HG02885 (cell line): ENCODE results near the gene PTPRR.

Experiments
- ATAC-seq: cut with Tn5 transposase; IDR thresholded peaks from one replicate; pipeline ENCODE4 v1.9.1; 2021; ENCODE audit warnings: mild to moderate bottlenecking; ENCODE audit not compliant: unreplicated experiment, poor library complexity

The PTPRR gene

DNA sequence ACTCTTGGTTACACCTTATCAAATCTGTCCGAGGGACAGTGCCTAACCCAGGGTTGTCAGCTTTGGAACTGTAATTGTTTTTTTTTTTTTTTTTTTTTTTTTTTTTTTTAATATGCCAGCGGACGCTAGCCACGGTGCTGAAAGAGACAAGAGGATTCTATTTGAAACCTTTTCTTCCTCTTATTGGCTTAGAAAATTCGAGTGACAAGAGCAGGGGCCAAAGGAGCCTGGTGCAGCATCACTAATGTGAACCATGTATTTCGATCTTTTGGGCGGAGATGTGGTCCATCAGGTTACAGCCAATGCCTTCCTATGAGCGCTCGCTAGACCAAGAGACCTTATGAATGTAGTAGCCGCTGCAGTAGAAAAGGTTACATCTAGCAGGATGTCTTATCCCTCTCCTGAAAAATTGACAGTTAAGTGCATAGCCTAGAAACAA lies 922 bp downstream of the PTPRR start:
- ATAC-seq = no peak

DNA sequence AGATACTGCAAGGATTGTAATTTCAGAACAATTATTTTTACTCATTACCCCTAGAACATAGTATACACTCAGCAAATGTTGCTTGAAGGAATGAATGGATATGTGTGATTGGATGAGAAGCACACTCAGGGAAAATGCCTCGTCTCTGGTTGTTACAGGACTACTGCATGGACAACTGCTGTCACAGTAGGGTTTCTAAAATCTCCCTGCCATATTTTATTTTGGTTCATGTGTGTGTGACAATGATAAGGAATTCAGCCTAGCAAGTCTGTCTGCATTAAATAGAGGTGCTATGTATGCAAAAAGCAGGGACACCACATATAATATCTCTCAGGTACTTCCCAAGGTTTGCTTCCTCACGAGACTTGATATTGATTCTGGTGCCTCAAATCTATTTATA lies 1.4 kb downstream of the PTPRR start:
- no peak for ATAC-seq

DNA sequence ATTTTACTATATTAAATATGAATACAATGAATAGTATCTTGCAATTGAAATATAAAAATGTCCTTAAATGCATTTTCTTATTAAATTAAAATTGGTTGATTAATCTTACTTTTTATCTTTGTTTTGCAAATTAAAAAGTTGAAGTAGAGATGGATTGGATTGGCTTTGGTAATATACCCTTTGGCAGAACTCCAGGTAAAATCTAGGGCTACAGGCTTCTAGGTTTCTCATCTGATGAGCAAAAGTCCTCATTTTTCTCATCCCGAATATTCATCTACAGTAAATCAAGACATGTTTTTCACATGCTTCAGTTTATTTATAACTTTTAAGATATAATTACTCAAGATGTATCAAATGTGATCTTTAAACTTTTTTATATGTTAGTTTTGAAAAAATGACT lies 2.2 kb downstream of the PTPRR start:
- ATAC-seq = no peak

DNA sequence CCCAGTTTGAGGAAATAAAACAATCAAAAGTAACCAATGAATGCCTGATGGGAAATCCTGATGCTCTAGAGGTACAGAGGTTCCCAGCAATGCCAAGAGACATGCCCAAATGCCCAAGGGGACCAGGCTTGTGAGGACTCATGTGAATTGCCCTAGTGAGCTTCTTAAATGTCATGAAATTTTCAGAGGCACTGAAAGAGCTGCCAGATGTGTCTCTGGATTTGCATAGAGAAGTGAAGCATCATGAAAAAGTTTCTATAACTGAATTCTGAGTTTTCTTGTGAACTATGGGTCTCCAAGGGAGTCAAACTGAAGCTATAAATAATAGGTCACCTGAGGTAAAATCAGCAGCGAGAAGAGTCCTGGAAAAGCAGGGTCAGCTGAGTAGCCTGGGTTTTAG lies 9.9 kb downstream of the PTPRR start:
- ATAC-seq = no peak

DNA sequence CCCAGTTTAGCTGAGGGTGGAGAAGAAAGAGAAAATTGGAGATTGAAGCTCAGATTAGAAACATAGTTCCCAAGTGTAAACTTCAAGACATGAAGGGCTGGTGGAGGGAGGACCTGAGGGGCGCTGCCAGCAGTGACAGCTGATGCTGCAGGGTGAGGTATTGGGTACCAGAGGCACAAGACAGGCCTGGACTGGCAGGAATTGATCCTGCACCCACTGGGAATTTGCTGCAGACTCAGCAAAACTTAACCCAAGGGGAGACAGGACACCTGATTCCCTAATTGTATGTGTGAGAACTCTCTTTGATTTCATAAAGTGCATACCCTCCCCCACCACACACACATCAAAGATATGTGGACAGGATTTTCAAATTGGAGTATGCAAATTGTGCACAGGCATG lies 11.6 kb downstream of the PTPRR start:
- no peak for ATAC-seq

DNA sequence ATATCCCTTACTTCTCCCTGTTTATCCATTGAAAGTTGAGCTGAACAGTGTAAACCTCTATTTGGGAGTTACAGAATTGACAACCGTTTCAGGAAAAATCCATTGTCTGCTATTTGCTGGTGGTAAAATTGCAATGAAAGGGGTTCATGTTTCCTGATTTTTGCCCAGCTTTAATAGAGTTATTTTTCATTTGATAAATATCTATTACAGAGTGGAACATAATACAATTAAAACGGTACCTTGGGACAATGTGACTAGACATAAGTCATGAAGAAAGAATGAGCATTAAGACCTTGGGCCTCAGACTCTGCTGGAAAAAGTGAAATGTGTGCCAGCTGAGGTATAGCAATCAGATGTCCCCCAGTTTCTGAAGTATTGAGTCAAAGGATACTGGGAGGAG lies 13.1 kb downstream of the PTPRR start:
- ATAC-seq = no peak

DNA sequence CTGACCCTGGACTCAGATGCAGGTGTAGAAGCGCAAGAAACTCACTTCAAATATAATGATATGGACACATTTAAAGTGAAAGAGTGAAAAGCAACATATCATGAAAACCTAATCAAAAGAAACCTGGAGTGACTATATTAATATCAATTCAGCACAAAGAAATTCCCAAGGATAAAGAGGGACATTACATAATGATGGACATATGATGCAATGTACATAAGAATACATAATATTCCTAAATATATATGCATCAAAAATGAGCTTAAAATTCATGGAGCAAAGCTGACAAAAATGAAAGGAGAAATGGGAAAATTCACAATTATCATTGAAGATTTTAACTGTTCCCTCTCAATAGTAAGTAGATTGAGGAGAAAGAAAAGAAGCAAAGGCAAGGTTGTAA lies 24.6 kb downstream of the PTPRR start:
- no peak for ATAC-seq

DNA sequence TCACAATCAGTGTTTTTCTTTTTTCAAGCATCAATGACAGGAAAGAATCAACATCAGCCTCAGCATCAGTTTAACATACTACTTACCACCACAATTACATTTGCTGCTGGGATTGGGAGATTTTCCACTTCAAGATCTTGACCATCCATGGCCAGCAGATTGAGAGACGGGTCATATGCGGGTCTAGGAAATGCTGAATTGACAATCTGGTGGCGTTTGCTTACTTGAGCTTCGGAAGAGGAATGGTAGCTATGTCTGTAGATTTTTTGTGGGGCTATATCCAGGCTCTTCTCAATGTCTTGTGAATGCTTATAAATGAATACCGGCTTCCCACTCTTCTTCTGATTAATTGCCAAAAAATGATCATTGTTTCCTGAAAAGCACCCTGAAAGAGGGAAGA lies 27.9 kb downstream of the PTPRR start:
- ATAC-seq = no peak

DNA sequence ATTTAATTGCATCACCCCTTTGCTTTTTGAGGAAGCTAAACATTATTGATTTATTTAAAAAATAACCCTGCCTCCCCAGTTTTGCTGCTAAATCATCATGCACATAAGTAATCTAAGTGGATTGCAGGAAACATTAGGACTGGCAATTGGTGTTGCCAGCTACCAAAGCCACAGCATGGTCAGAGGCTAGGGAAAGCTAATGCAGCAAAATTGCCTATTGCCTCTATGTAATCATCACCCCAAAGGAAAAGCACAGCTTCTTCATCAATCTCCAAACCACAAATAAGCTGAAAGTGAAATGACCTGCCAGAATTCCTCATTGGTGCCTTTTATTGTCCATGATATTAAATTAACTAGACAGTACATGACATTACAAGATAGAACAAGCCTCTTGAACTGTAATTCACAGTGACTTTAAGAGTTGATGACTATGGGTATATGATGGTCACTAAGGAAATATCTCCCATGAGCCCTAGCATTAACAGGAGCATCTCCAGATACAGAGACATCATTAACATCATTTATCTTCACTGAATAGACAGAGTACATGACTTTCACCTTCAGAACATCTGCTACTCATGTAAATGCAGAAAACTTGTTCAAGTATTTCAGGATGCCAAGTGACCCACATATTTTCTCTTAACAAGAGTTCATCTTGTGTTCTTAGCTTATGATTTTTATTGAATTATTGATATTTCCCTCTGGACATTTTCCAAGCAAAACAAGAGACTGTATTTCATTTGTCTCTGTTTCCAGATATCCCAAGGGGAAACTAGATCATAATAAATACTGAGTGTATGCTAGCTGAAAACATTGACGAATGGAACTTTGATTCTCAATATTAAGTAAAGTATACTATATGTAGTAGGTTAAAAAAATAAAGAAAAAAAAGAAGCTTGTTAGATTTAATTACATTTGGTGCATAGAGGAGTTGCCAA lies 29.4 kb downstream of the PTPRR start:
- ATAC-seq = no peak

DNA sequence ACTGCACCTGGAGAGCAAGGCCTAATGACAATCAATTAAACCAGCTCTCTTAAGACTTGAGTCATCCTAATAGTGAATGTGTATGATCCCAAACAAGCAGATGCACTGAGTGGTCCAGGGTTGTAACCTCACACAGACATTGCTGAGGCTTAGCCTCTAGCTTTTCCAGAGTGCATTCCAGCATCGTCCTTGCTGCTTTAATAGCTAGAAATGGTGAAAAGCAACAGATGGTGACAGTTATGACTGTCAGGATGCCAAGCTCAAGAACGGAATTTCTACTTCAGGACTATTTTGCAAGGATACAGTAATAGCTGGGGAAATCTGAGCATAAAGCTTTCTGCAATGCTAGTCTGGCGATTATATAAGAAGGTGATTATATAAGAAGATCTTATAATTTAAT lies 34.6 kb downstream of the PTPRR start:
- no peak for ATAC-seq

DNA sequence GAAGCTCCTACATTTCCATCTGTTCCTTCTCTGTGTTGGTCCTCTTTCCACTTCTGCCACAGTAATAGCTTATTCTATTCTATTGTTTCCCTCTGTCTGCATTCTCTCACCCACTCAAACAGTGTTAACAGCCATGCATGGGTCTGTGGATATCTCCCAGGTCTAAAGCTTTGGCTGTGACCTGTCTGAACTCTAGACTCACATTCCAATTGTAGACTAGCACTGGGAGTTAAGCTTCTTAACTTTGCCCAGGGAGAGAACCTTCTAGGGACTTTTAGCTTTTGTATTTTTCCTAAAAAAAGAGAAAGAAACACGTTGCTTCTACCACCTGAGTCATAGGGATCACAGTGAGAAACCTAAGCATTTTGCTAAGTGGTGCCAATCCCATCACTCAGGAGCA lies 36.7 kb downstream of the PTPRR start:
- ATAC-seq = no peak

DNA sequence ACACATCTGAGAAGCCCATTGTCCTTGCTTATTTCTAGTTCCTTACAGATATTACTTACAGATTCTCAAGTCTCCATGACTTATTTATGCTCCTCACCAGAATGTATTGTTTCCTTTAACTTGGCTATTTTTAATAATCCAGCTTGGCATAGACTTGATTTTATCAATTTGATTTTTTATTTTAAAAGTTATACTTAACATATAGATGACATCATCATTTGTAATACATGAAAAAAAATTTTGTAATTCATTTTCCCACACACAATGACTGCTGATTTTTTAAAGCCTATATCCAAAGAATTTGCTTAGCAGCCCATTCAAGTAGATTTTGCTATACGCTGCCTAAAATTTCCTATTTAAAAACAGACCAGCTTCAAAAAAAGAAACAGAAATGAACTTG lies 39.8 kb downstream of the PTPRR start:
- no peak for ATAC-seq

DNA sequence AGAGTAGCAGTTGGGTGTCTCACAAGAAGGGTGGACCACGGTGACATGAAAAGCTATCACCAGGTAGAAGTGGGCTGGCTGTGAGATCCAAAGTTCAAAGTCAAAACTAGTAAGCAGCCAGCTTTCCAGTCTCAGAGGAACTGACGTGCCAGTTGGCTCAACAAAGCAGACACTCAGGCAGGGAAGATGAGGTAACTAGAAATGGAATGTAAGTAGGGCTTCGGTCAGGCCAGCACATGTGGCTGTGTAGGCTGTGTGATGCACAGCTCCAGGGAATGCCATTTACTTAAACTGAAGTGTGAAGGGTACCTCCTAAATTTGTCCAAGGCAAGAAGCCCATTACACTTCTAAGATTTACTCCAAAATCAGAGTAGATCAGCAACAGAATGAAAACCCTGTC lies 43.6 kb downstream of the PTPRR start:
- ATAC-seq = no peak

DNA sequence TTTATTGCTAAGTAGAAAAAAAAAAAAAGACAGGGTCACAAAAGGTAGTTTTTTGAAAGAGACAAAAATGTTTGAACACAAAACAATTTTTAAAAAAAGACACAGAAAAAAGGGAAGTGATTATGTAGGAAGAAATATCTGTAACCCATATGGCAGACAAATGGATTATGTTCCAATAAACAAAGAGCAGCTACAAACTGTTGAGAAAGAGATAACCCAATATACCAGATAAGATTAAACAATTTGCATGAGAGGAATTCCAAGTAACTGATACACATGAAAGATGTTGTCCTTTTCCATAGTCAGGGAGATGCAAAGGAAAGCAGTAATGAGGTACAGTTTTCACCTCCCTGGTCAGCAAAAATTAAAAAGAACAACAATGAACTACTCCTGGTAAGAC lies 44.9 kb downstream of the PTPRR start:
- ATAC-seq = no peak

DNA sequence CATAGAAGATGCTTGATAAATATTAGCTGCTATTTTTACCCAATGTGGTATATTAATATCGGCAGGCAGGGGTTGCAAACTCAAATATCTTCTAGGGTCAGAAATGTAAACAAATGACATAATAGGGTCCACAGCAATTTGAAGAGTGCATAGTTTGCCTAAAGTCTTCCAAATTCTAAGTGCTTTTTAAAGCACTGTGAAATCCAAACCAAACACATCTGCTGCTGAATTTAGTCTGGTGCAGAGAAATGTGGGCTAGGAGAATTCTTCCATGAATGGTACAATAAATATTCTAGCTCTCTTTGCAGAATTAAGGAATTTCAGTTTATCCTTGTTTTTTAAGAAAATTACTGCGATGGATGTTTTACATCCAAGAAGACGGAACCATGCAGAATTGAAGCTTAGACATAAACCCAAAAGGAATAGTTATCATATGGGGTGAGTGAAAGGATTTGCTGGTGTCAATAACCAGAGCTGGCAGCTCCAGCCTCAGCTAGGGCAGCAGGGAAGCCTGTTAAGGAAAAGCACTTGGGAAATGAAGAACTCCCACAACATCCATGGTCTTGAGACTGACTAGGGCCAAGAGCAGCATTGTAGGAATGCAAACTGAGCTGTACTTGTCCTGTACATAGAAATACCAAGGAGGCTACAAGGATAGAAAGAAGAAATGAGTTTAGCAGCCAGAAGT lies 65.5 kb downstream of the PTPRR start:
- no peak for ATAC-seq

DNA sequence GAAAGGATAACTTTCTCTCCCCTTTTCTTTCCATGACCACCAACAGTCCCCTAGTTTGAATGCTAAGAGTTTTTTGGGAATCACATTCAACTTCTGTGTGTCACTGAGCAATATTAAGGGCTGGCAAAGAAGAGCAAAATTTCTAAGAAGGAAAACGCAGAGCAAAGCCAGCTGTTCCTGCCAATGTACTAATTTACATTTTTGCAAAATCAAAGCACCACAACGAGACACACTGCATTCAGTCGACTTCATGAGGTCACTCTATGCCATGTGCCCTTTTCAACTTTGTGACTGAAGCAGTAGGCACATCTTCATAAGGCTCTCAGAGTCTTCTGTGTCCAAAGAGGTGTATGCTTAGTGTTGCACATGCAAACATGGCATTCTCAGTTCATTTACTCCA lies 66.4 kb downstream of the PTPRR start:
- no peak for ATAC-seq

DNA sequence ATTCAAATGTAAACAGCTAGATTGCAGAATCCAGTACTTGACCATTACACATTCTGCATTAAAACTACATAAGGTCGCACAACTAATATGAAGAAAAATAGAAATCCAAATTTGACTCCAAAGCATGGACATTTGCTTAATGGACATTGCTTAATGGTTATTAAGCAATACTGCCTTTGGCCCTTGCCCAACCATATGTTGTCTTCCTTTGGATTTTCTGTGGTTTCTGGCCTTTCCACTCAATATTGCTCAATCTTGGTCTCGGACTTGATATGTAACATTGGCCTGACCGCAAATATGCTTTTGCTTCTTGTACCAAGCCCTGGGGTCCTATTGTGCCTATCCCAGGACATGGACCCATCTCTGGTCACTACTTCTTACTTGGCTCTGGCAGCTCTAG lies 67.2 kb downstream of the PTPRR start:
- ATAC-seq = no peak

DNA sequence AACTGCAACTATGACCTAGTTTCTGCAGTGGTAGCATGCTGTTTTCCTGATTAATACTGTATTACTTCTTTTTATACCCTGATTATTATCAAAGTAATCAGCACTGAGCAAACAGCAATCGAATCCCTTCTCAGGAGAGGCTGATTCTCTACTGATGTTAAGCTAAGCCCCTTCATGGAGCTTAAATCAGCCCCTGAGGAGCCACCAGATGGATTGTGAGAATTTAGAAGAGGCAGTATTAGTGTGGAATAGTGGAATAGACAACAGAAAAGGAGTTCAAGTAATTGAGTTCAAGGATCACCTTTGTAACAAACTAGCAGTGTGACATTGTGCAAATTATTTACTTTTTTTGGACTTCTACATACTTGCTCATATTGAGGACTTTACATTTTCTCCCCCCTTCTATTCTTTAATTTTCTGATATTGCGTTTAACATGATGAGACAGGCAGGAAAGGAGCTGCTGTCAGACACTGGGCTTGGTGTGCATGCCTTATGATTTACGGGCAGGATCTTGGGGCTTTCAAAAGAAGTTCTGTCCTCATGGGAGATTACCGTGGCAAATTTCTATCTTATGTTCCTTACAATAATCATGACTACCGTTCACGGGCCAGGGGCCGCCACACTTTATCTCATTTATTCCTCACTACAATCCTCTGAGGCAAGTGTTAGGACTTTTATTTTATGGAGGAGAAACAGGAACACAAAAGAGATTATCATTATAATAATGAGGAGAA lies 68.0 kb downstream of the PTPRR start:
- ATAC-seq = no peak

DNA sequence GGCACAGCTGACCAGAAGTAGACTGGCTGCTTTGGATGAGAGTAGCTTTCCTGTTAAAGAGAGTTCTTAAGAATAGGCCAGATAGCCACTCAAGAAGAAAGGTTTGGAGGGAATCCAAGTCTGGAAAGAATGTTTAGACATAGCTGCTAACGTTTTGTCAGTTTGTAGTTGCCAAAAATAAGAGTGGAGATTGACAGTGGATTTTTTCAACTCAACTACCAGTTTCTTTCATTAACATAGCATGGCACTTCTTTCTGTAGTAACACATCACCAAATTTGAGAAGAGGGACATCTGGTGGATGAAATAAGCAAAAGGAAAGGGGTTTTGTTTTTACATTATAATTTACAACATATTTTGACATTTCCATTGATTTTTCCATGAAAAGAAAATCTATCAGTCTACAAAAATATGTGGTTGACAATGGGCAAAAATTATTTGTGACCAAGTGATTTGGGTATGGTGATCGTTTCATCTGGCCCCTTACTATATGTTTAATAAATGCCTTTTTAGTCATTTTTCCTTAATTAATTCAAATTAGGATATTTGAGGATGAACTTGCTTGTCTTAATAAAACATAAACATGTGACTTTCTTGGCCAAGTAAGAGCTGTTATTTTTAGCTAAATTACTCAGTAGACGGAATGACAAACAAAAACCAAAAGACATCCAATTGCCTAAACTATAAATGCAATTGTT lies 71.1 kb downstream of the PTPRR start:
- ATAC-seq = no peak

DNA sequence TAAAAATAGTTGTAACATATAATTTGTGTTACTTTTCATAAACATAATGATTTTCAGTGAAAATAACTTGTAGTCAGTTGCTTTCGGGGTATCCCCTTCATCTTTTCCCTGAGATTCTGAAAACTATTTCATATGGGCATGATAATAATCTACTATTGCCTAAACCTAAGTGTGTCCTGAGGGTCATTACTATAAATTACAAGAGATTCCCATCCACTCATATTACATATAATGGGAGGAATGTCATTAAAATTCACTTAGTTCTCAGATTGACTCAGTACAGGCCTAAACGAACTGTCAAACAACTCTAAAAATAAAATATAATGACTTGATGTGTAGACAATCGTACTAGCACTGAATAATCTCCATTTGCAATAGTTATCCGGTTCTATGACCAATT lies 72.7 kb downstream of the PTPRR start:
- ATAC-seq = no peak

DNA sequence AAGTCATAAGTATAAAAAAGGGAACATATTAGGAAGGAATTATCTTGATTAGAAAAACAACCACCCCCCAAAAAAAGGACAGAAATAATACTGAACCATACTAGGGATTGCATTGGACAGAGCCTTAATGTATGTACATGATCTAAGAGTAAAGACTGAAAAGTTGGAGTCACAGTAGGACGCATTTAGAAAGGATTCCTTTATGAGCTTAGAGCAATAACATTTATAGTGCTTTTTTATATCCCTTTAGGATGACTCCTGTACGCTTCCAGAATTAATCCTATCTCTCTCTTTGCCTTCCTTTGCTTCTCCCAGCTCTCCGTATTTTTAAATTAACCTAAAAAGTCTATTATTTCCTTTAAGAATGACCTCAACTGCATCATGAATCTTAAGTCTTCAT lies 75.3 kb downstream of the PTPRR start:
- ATAC-seq = no peak
